ENCODE results near the gene SFRP4.
"Not testable (repeated sequence)": the region's sequence is repeated elsewhere in the genome, so short reads cannot be mapped to it uniquely, and the experiment has no call there.

Gene SFRP4

GRCh38 chr7:37916673-37917660, at the start of gene SFRP4:
Gene SFRP4 (minus strand): TSS chr7:37916817. CDS start chr7:37916537, 280 bp downstream.
- DNase-seq (ENCODE audit: low spot score) = peak; percentile 30

GRCh38 chr7:37964196-37964595, 47.6 kb upstream of the SFRP4 start:
- no peak for DNase-seq (ENCODE audit: low spot score)

- DNase-seq (ENCODE audit: low spot score) = no peak
Measured at GRCh38 chr7:37961251-37961650, 44.6 kb upstream of the SFRP4 start.

DNA sequence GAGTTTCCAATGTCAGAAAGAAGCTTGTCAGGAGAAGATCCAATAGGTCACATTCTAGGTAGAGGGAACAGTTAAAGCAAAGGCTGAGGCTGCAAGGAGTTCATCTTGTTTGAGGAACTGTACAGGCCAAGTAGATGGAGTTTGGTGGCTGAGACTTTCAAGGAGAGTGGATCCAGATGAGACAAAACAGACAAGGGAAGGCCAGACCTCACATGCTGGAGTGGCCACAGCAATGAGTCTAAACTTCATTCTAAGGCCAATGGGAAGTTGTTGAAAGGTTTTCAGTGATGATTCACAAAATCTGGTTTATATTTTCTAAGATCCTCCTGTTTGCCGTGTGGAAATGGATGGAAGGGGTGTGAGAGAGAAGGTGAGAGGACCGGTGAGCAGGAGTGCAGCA, 43.9 kb upstream of the SFRP4 start:
- no peak for DNase-seq (ENCODE audit: low spot score)

DNA sequence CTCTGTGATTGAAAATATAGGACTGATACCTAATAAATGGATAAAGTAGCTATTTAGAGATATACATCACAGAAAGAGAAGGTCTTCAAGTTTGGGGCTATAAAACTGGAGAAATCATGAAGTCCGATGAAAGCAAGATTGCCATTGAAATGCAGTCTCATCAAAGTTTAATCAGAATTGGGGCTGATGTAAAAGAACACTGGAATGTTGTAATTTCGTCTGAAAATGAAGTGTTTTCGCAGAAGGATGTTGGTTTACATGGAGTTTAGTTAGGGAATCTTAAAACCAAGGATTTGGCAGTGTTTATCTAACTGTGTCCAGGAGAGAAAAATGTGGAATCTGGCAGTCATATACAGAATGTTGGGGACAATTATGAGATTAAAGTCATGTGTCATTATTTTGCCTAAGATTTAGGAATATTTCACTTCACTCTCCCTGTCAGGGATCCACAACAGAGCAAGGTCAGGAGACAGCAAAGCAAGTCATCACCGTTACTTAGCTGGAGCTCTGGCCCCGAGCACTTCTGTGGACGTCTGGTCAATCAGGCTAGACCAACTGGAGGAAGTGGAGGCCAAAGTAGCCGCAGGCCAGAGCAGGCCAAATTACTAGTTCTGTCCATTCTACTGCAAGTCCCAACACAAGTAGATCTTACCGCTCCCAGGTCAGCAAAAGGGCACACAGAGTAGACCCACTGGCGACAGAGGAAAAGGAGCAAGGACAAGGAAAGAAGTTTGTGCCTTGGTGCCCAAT, 40.8 kb upstream of the SFRP4 start:
- DNase-seq (ENCODE audit: low spot score) = no peak

DNA sequence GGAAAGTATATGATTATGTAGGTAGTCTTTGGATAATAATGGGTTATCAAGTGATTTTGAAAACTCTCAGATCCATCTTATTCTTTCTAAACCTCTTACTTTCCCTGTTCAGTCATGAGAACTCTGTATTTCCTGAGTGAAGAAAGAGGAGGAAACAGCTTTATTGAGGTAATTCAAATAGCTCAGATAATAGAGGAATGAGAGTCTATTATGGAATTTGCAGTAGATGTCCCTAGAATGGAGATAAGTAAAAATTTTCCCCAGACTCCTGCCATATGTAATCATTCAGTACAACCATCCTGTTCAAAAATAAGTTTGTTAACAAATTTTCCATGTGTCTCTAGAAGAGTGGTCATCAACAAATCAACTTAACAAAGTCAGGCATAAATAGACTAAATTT, 40.2 kb upstream of the SFRP4 start:
- DNase-seq (ENCODE audit: low spot score) = no peak

DNA sequence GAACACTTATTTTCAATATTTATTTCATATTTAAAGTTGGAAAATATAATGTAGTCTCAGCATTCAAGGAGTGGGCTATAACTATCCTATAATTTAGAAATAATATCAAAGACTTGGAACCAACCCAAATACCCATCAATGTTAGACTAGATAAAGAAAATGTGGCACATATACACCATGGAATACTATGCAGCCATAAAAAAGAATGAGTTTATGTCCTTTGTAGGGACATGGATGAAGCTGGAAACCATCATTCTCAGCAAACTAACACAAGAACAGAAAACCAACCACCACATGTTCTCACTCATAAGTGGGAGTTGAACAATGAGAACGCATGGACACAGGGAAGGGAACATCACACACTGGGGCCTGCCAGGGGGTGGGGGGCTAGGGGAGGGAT, 37.6 kb upstream of the SFRP4 start:
- DNase-seq (ENCODE audit: low spot score) = not testable (repeated sequence)

GRCh38 chr7:37952240-37952639, 35.6 kb upstream of the SFRP4 start:
- DNase-seq (ENCODE audit: low spot score) = no peak

DNA sequence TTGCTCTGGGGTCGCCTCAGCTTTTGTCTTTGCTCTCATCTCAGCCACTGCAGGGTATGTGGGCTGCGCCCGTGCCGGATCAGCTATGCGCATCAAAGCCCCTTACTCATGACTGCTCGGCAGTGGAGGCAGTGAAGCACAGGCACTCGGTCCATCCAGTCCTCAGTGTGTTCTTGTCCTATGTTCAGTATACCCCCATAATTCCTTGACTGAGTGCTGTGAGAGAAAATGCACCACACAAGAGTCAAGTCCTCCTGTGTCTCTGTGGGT, 31.3 kb upstream of the SFRP4 start:
- DNase-seq (ENCODE audit: low spot score) = no peak

DNA sequence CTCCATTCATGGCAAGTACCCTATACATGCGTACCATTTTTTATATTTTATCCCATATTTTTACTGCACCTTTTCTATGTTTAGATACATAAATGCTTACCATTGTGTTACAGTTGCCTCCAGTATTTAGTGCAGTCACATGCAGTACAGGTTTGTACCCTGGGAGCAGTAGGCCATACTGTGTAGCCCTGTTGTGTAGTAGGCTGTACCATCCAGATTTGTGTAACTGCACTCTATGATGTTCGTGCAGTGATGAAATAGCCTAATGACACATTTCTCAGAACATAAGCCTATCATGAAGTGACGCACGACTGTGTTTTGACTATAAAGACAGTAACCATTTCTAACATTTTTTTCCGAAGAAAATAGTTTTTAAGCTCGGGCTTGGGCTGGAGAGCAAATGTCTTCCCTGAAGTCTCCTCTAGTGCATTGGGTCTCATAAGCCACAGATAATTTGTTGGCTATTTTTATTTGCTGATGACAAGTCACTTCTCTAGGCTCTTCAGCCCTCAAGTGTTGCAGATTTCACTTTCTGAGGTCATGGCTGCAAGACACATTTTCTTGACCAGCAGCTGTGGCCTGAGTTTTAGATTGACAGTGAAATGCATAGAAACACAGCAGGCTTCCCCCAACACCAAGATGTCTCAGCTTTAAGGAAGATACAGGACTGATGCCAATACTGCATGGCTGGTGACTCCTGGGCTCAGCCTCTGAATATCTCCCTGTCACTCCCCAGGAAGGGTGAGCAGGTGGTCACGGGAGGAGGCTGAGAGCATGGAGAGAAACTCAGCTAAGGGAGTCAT, 30.7 kb upstream of the SFRP4 start:
- DNase-seq (ENCODE audit: low spot score) = no peak

DNA sequence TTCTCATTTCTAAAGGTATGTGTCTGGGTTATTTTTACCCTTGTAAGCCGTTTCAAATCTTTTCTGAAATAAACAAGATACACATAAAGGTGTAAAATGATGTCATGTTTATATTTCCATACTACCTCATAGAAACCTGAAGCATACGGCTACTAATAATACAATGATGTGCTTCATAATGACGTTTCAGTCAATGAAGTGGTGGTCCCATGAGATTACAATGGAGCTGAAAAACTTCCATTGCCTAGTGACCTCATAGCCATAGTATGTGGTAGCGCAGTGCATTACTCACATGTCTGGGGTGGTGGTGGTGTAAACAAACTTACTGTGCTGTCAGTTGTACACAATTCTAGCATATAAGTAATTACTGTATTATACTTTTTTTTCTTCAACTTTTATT, 28.7 kb upstream of the SFRP4 start:
- DNase-seq (ENCODE audit: low spot score) = peak; percentile 1

DNA sequence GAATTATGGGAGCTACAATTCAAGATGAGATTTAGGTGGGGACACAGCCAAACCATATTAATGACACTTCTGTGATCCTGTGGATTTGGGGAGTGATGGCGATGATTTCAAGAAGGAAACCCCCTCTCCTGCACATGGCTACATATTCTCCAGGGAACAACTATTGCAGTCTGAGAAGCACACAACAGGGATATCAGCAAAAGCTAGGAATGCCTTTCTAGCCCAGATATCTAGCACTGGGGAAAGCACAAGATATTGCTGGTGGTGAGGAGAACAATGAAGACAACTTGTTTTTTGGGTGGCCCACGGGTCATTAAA, 28.1 kb upstream of the SFRP4 start:
- DNase-seq (ENCODE audit: low spot score) = no peak

DNA sequence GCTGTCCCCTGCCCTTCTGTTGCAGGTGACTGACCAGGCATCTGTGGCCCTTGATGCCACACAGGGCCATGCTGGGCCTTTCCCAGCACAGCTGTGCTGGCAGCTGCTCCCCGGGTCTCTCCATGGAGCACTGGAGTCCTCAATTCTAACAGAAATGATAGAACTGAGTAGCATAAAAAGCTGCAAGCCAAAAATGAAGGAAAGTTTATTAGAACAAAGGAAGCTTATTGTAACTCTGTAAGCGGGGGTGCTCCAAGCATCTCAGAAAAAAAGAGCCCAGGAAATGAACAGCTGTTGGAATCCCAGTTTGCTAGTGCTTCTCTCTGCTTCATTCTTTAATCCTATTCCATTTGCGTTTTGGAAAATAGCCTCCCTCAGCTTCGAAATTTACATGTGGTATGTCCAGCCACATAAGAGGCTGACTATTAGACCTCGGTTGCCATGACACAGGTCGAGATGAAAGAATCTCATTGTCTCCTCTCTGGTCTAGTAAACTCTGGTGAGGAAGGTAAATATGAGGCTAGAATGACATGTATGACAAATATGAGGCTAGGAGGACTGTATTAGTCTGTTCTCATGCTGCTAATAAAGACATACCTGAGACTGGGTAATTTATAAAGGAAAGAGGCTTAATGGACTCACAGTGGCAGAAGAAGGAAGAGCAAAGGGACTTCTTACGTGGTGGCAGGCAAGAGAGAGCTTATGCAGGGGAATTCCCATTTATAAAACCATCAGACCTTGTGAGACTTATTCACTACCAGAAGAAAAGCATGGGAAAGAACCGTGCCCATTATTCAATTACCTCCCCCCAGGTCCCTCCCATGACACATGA, 27.5 kb upstream of the SFRP4 start:
- DNase-seq (ENCODE audit: low spot score) = no peak

DNA sequence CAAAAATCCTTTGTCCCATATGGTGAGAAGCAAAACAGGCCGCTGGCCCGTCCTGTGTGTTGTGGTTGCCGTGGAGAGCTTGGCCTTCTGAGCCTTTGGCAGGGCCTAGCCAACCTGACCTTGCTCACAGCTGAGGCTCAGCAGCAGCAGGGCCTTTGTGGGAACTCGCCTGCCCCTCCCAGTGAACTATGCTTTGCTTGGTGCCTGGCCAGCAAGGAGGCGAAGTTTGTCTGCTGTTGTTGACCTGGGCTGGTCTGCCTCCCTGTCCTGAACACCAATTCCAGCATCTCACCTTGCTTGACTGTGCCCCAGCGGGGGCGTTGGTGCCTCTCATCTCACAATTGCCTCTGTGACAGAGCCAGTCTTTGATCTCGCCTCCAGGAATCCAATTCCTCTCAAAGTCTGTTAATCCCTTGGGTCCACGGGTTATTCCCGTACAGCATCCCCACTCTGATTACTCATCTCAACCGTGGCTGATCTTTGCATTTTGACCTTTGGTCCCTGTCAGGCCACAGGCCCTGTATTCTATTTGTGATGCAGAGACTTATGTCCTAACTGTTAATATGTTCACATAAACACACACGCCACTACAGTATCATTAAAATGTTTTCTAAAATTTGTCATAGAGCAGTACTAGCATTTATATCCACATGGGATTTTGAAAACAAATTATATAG, 26.5 kb upstream of the SFRP4 start:
- DNase-seq (ENCODE audit: low spot score) = no peak

- no peak for DNase-seq (ENCODE audit: low spot score)
Measured at GRCh38 chr7:37933018-37933566, 16.5 kb upstream of the SFRP4 start.

- DNase-seq (ENCODE audit: low spot score) = no peak
Measured at GRCh38 chr7:37932543-37932942, 15.9 kb upstream of the SFRP4 start.

GRCh38 chr7:37930226-37930948, 13.8 kb upstream of the SFRP4 start:
- DNase-seq (ENCODE audit: low spot score) = no peak

GRCh38 chr7:37928878-37929277, 12.3 kb upstream of the SFRP4 start:
- no peak for DNase-seq (ENCODE audit: low spot score)

DNA sequence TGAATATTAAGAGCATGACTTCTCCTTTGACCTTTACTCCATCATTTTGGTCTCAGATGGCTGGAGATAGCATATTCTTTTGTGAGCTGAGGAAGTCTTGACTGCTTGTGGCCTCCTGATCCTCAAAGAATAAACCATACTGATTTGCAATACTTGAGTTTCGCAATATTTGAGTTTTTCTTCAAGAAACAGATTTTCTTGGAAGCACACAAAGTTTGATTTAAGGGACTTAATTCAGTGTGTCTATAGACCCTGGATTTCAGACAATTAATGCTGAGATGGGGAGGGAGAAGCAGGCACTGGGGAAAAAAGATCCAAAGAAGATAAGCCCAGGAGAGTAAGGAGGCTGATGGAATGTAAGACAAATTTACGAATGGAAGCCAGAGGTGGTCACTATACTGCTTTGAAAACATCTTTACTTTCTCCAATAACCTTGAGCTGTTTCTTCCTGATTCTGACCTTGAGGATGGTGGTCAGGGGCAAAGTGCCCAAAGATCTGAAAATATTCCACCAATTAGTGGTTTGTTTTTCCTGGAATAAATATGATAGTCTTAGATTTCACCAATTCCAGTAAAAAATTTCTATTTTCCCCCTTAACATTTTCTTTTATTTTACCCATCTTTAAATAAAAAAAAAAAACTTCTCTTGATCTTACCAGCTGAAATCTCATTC, 11.3 kb upstream of the SFRP4 start:
- DNase-seq (ENCODE audit: low spot score) = no peak

- DNase-seq (ENCODE audit: low spot score) = no peak
Measured at GRCh38 chr7:37925620-37926019, 9.0 kb upstream of the SFRP4 start.
